Measurements from ENCODE around the gene C21orf91. TPM values are rescaled to one million over a fixed set of nuclear protein-coding genes. Genes with fewer than 3 reads are reported as not detected.

The C21orf91 gene
- total RNA-seq, 1 donor from 2014 or later = 26.7 TPM

DNA sequence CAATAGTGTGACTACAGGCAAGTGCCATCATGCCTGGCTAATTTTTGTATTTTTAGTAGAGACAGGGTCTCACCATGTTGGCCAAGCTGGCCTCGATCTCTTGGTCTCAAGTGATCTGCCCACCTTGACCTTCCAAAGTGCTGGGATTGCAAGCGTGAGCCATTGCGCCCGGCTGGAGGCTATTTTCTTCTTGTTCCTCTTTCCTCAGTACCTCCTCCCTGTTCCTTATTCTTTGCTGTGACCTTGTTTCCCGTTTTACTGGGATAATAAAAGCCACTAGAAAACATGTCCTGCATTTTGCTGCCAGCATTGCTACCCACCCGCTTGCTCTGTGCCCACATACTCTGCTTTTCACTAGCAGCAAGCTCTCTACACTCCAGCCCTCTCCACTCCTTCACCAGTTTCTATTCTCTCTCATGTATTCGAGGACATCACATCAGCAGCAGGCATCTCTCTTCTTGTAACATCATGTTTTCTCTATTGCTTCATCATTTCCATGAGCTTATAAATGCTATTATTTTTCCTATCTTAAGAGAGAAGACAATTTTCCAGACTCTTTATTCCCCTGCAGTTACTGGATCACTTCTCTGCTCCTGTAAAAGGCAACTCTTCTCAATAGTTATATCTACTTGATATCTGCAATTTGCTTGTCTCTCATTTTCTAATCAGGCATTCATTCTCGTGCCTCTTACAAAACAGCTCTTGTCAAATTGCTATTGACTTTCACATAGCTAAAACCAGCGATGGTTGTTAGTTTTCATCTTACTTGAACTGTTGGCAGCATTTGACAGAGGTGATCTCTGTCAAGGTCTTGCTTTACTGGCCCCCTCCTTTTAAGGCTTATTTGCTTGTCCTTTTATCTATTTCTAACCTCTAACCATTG, 34.5 kb upstream of the C21orf91 start:
- Mint-ChIP-seq H3K4me1 (no peaks in the 10 kb centered on the region), H3K4me3 (no peak overlapping the region), H3K27ac (no peak overlapping the region), H3K36me3 (no peaks in the 10 kb centered on the region), H3K9me3 (peaks cover 5% of the 10 kb centered on the region), H3K27me3 (ENCODE audit: low read depth) (peaks cover 17% of the 10 kb centered on the region)
- TF ChIP-seq, protein P1, sequence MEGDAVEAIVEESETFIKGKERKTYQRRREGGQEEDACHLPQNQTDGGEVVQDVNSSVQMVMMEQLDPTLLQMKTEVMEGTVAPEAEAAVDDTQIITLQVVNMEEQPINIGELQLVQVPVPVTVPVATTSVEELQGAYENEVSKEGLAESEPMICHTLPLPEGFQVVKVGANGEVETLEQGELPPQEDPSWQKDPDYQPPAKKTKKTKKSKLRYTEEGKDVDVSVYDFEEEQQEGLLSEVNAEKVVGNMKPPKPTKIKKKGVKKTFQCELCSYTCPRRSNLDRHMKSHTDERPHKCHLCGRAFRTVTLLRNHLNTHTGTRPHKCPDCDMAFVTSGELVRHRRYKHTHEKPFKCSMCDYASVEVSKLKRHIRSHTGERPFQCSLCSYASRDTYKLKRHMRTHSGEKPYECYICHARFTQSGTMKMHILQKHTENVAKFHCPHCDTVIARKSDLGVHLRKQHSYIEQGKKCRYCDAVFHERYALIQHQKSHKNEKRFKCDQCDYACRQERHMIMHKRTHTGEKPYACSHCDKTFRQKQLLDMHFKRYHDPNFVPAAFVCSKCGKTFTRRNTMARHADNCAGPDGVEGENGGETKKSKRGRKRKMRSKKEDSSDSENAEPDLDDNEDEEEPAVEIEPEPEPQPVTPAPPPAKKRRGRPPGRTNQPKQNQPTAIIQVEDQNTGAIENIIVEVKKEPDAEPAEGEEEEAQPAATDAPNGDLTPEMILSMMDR (IDR thresholded peaks at IDR 0.05; ENCODE audit: unreplicated experiment) = no peak
- DNase-seq (ENCODE audit: low spot score in 2 of 2, unreplicated experiment in 2 of 2) = no peak

DNA sequence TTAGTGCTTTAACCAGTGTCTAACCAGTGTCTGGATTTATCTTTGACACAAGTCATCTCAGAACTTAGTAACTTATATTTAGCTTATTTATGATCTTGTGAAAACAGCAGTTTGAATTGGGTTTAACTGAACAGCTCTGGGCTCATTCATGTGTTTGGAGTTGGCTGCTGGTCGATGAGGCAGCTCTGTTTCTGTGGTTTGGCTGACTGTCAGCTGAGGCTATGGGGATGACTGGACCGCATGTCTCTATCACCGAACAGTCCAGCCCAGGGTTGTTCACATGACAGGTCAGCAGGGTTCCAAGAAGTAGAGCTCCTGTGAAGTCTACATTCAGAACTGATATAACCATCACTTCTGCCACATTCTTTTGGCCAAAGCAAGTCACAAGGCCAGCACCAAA, 29.1 kb upstream of the C21orf91 start:
- no peak overlapping the region for H3K27ac Mint-ChIP-seq
- no peaks in the 10 kb centered on the region for H3K4me1 Mint-ChIP-seq
- H3K27me3 Mint-ChIP-seq (ENCODE audit: low read depth) = peaks cover 14% of the 10 kb centered on the region
- no peak for DNase-seq (ENCODE audit: low spot score in 2 of 2, unreplicated experiment in 2 of 2)
- H3K9me3 Mint-ChIP-seq = no peaks in the 10 kb centered on the region
- no peaks in the 10 kb centered on the region for H3K36me3 Mint-ChIP-seq
- H3K4me3 Mint-ChIP-seq = no peak overlapping the region
- TF ChIP-seq, protein P1 (IDR thresholded peaks at IDR 0.05; ENCODE audit: unreplicated experiment) = no peak

DNA sequence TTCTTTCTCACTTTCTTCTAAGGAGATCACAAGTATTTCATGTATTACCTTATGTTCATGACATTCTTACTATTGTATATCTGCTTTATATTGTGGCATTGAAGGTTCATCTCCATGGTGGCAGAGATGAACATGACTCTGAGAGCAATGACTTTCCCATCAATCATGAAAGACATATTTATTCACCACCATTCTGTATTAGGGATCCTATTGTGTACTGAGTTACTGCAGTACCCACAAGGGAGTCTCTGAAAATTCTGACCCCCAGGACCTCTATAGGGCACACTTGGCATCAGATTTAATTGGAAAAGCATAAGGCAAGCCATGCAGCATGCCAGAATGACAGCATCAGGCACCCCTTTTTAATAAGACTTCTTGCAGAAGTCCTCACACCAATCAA, 21.9 kb upstream of the C21orf91 start:
- H3K27me3 Mint-ChIP-seq (ENCODE audit: low read depth) = peaks cover 6% of the 10 kb centered on the region
- peak overlapping the region; percentile 2 for H3K27ac Mint-ChIP-seq
- TF ChIP-seq, protein P1 (IDR thresholded peaks at IDR 0.05; ENCODE audit: unreplicated experiment) = no peak
- no peak overlapping the region for H3K4me3 Mint-ChIP-seq
- H3K9me3 Mint-ChIP-seq = no peaks in the 10 kb centered on the region
- peaks cover 20% of the 10 kb centered on the region for H3K4me1 Mint-ChIP-seq
- no peaks in the 10 kb centered on the region for H3K36me3 Mint-ChIP-seq
- no peak for DNase-seq (ENCODE audit: low spot score in 2 of 2, unreplicated experiment in 2 of 2)

DNA sequence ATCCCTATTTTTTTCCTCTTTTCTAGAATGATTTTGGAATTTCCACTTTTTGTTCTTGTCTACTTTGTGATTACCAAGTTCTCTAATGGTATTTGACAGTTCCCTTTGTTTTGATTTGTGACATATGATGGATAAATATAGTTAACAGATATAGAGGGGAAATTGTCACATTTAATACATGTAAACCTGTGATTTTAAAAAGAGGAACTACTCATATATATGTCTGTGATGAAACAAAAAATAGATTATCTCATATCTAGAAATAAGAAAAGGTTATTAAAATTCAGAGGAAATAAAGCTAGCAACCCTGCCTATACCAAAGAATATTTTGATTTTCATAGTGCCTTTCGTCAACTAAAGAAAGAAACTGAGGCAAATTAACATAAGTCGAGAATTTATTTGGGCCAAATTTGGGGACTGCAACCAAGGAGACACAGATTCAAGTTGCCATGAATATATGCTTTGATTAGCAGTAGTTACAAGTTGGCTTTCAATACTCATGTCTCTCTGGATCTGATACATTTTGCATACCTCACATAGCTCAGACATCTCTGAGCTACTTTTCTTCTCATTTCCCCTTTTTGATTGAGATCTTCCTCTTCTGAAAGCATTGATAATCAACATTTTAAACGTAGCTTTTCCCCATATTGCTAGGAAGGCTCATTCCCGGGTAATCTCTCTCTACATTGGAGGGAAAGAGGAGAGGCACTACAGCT, 15.6 kb upstream of the C21orf91 start:
- no peak for DNase-seq (ENCODE audit: low spot score in 2 of 2, unreplicated experiment in 2 of 2)
- Mint-ChIP-seq H3K4me1 (no peaks in the 10 kb centered on the region), H3K4me3 (no peak overlapping the region), H3K27me3 (ENCODE audit: low read depth) (peaks cover 6% of the 10 kb centered on the region), H3K9me3 (peaks cover 4% of the 10 kb centered on the region), H3K36me3 (no peaks in the 10 kb centered on the region), H3K27ac (no peak overlapping the region)
- TF ChIP-seq, protein P1 (IDR thresholded peaks at IDR 0.05; ENCODE audit: unreplicated experiment) = no peak

DNA sequence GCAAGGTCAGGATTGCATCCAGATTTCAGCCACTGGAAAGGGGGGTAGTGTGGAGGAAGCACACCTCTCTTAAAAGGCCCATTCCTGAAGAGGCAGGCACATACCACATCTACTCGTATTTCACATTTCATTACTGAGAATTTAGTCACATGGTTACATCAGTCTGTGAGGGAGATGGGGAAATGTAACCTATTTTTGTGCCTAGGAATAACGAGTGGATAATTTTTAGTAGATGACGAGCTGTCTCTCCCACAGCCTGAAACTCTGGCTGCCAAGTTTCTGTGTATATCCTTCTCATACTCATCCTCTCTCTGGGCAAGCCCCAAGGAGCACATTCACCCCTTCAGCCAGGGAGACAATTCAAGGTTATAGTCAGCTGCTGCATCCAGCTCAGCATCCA, 10.3 kb upstream of the C21orf91 start:
- Mint-ChIP-seq H3K27me3 (ENCODE audit: low read depth) (peaks cover 2% of the 10 kb centered on the region), H3K27ac (no peak overlapping the region), H3K36me3 (no peaks in the 10 kb centered on the region), H3K4me3 (no peak overlapping the region), H3K9me3 (peaks cover 4% of the 10 kb centered on the region), H3K4me1 (peaks cover 7% of the 10 kb centered on the region)
- DNase-seq (ENCODE audit: low spot score in 2 of 2, unreplicated experiment in 2 of 2) = no peak
- TF ChIP-seq, protein P1 (IDR thresholded peaks at IDR 0.05; ENCODE audit: unreplicated experiment) = no peak

Measured in mesothelial cell of epicardium (in vitro differentiated cells).